Glomerular visceral epithelial cell (primary cell): ENCODE results near the gene SPATA46.
"Not testable (repeated sequence)": the region's sequence is repeated elsewhere in the genome, so short reads cannot be mapped to it uniquely, and the experiment has no call there.

Source experiments
- DNase-seq: peaks from one replicate; pipeline ENCODE4 v3.0.0-alpha.2; 2016; ENCODE audit errors: extremely low spot score

The SPATA46 gene

GRCh38 chr1:162376691-162377090, at the start of gene SPATA46:
SPATA46 (minus strand) TSS chr1:162376854; CDS start chr1:162376790, 64 bp downstream.
- no peak for DNase-seq

- DNase-seq, result no peak
Observed at GRCh38 chr1:162422662-162423375, 46.2 kb upstream of the SPATA46 start.

- DNase-seq, result no peak
Observed at GRCh38 chr1:162421258-162422164, 44.9 kb upstream of the SPATA46 start.

GRCh38 chr1:162420120-162420519, 43.5 kb upstream of the SPATA46 start:
- no peak for DNase-seq

- not testable (repeated sequence) for DNase-seq
Observed at GRCh38 chr1:162419450-162419931, 42.8 kb upstream of the SPATA46 start.

- not testable (repeated sequence) for DNase-seq
Observed at GRCh38 chr1:162418584-162418983, 41.9 kb upstream of the SPATA46 start.

- DNase-seq, result no peak
Observed at GRCh38 chr1:162417650-162418049, 41.0 kb upstream of the SPATA46 start.

GRCh38 chr1:162416909-162417308, 40.3 kb upstream of the SPATA46 start:
- DNase-seq, result no peak

- DNase-seq, result no peak
Observed at GRCh38 chr1:162416215-162416614, 39.6 kb upstream of the SPATA46 start.

- no peak for DNase-seq
Observed at GRCh38 chr1:162412002-162412401, 35.3 kb upstream of the SPATA46 start, which contains the start of gene SH2D1B. SH2D1B (minus strand) TSS chr1:162412136; CDS start chr1:162412016, 120 bp downstream.

- DNase-seq, result no peak
Observed at GRCh38 chr1:162407539-162407938, 30.9 kb upstream of the SPATA46 start.

GRCh38 chr1:162406811-162407210, 30.2 kb upstream of the SPATA46 start:
- no peak for DNase-seq

GRCh38 chr1:162405800-162406199, 29.1 kb upstream of the SPATA46 start:
- no peak for DNase-seq

- no peak for DNase-seq
Observed at GRCh38 chr1:162404550-162405160, 28.0 kb upstream of the SPATA46 start.

GRCh38 chr1:162400790-162401355, 24.2 kb upstream of the SPATA46 start:
- DNase-seq, result no peak

- no peak for DNase-seq
Observed at GRCh38 chr1:162398999-162399580, 22.4 kb upstream of the SPATA46 start.

GRCh38 chr1:162397943-162398560, 21.4 kb upstream of the SPATA46 start:
- DNase-seq, result no peak

GRCh38 chr1:162397039-162397448, 20.4 kb upstream of the SPATA46 start:
- no peak for DNase-seq

GRCh38 chr1:162396201-162396906, 19.7 kb upstream of the SPATA46 start:
- no peak for DNase-seq
